ENCODE results near the gene LCE1D.

- TF ChIP-seq TAF1 (IDR thresholded peaks at IDR 0.05; ENCODE audit: low read depth, low read length) = no peak
- TF ChIP-seq POLR2A (IDR thresholded peaks at IDR 0.05; ENCODE audit: low read depth, low read length) = no peak
- TF ChIP-seq POLR2AphosphoS5 (IDR thresholded peaks at IDR 0.05; ENCODE audit: low read depth, low read length) = no peak
- TF ChIP-seq SPI1 (IDR thresholded peaks at IDR 0.05; ENCODE audit: low read depth, low read length) = no peak
Observed at GRCh38 chr1:152760551-152761190, 35.9 kb upstream of the LCE1D start.
